ENCODE measurements around the gene CCDC3.

The CCDC3 gene

GRCh38 chr10:12974491-12975199 is 26.9 kb downstream of the CCDC3 start:
- no peak for DNase-seq (ENCODE audit: extremely low read depth, insufficient read length)
- Histone ChIP-seq H3K4me3 (replicated peaks; ENCODE audit: low read depth, low read length) (no peak overlapping the region), H3K36me3 (ENCODE audit: control insufficient read depth, insufficient read depth, low read length) (no peaks in the 10 kb centered on the region), H3K27me3 (replicated peaks; ENCODE audit: control insufficient read depth, insufficient read depth, low read length) (no peaks in the 10 kb centered on the region; the same call in 1 of the 2 replicates)
- no peak for TF ChIP-seq CTCF (IDR thresholded peaks at IDR 0.05; ENCODE audit: insufficient read depth, low read length, poor library complexity, severe bottlenecking)

- Histone ChIP-seq H3K36me3 (ENCODE audit: control insufficient read depth, insufficient read depth, low read length) (no peaks in the 10 kb centered on the region), H3K4me3 (replicated peaks; ENCODE audit: low read depth, low read length) (no peak overlapping the region), H3K27me3 (replicated peaks; ENCODE audit: control insufficient read depth, insufficient read depth, low read length) (no peaks in the 10 kb centered on the region; the same call in 1 of the 2 replicates)
- TF ChIP-seq CTCF (IDR thresholded peaks at IDR 0.05; ENCODE audit: insufficient read depth, low read length, poor library complexity, severe bottlenecking) = no peak
- DNase-seq (ENCODE audit: extremely low read depth, insufficient read length) = no peak
Measured at GRCh38 chr10:12974078-12974477, 27.4 kb downstream of the CCDC3 start.

- TF ChIP-seq CTCF (IDR thresholded peaks at IDR 0.05; ENCODE audit: insufficient read depth, low read length, poor library complexity, severe bottlenecking) = no peak
- Histone ChIP-seq H3K36me3 (ENCODE audit: control insufficient read depth, insufficient read depth, low read length) (no peaks in the 10 kb centered on the region), H3K4me3 (replicated peaks; ENCODE audit: low read depth, low read length) (no peak overlapping the region), H3K27me3 (replicated peaks; ENCODE audit: control insufficient read depth, insufficient read depth, low read length) (no peaks in the 10 kb centered on the region; the same call in 1 of the 2 replicates)
- DNase-seq (ENCODE audit: extremely low read depth, insufficient read length) = no peak
Measured at GRCh38 chr10:12973149-12973718, 28.3 kb downstream of the CCDC3 start.

GRCh38 chr10:12972146-12972545 is 29.4 kb downstream of the CCDC3 start:
- Histone ChIP-seq H3K36me3 (ENCODE audit: control insufficient read depth, insufficient read depth, low read length) (no peaks in the 10 kb centered on the region), H3K4me3 (replicated peaks; ENCODE audit: low read depth, low read length) (no peak overlapping the region), H3K27me3 (replicated peaks; ENCODE audit: control insufficient read depth, insufficient read depth, low read length) (no peaks in the 10 kb centered on the region; the same call in 1 of the 2 replicates)
- no peak for DNase-seq (ENCODE audit: extremely low read depth, insufficient read length)
- no peak for TF ChIP-seq CTCF (IDR thresholded peaks at IDR 0.05; ENCODE audit: insufficient read depth, low read length, poor library complexity, severe bottlenecking)

- no peak for TF ChIP-seq CTCF (IDR thresholded peaks at IDR 0.05; ENCODE audit: insufficient read depth, low read length, poor library complexity, severe bottlenecking)
- no peaks in the 10 kb centered on the region for H3K36me3 ChIP-seq (ENCODE audit: control insufficient read depth, insufficient read depth, low read length)
- no peaks in the 10 kb centered on the region; the same call in 1 of the 2 replicates for H3K27me3 ChIP-seq (replicated peaks; ENCODE audit: control insufficient read depth, insufficient read depth, low read length)
- no peak overlapping the region for H3K4me3 ChIP-seq (replicated peaks; ENCODE audit: low read depth, low read length)
- DNase-seq (ENCODE audit: extremely low read depth, insufficient read length) = no peak
Measured at GRCh38 chr10:12971001-12971788, 30.3 kb downstream of the CCDC3 start.
